ENCODE measurements around the gene AFG3L2.

The AFG3L2 gene

GRCh38 chr18:12318334-12318697 is 58.7 kb downstream of the AFG3L2 start:
- no peak for DNase-seq

DNA sequence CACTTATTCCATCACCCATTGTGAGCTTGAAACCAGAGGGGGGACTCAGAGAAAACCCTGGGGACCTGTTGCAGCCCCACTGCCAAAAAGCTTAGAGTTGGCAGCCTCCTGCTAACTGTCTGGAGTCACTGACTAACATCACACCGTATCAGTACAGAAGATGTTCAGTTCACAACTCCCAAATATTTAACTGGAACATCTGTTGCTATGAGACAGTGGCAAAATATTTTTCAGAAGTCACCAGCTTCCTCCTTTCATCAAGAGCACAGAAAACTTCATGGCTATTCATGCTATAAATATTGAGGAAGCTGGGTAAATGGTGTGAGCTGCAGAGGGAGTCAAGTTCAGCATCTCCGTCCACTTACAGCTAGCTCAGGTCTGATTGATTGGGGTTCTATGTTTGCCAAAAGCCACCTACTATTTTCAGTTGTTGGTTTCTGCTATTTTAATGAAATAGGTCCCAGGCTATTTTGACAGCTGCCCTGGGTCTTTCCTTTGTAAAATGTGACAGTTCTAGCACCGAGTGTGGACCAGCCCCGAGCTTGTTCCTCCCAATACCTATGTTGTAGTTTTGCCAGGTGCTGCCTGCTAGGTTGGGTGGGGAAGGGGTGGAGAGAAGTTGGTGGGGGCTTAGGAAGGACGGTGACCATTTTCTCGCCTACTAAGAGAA is 59.2 kb downstream of the AFG3L2 start:
- no peak for DNase-seq

GRCh38 chr18:12315911-12316310 is 61.1 kb downstream of the AFG3L2 start:
- DNase-seq = no peak

DNA sequence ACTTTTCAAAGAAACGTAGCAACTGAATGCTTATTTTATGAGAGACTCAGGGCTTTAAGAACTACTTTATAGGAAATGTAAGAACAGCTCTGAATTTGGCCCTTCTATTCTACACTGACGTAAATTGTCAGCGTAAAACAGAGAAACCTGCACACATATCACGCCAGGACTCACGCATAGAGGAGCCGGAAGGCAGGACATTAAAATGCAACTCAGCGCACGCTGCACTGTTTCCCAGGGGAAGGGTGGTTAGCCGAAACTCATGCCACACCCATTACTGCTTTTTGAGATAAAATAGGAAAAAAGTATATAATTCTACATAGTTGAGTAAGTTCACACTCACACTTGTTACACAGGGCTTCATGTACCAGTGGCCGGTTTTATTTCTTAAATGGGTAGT is 61.5 kb downstream of the AFG3L2 start:
- DNase-seq = no peak

- DNase-seq = no peak
These were observed 62.3 kb downstream of the AFG3L2 start for GRCh38 chr18:12314591-12315305.

DNA sequence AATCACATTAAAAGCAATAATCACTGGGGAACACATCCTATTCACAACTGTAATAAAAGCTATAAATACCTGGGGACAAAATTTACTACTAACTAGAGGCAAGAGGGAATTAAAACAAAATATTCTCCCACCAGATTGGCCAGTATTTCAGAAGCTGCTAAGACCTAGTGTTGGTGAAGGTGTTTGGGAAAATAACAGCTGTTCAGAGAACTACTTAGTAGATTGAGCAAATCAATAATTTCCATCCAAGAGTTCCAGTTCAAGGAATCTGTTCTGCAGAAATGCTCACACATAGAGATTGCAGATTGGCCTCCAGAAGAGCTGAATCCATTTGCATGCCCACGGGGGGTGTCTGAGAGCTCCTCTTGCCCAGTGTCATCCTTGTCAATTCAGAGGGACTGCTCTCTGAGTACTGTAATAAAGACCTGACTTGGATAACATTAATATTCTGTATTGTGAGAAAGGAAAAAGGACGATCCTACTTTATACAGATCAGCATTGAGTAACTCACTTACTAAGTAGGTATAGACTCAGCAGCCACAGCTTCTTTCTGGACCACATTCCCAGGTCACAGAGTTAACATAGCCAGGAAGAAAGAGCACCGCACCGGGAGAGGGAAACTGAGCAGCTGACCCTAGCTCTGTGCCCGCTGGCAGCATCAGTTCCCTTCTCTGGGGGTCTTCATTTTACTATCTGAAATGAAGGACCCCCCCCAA is 63.3 kb downstream of the AFG3L2 start:
- DNase-seq = no peak

- no peak for DNase-seq
These were observed 64.1 kb downstream of the AFG3L2 start for GRCh38 chr18:12312976-12313375.

DNA sequence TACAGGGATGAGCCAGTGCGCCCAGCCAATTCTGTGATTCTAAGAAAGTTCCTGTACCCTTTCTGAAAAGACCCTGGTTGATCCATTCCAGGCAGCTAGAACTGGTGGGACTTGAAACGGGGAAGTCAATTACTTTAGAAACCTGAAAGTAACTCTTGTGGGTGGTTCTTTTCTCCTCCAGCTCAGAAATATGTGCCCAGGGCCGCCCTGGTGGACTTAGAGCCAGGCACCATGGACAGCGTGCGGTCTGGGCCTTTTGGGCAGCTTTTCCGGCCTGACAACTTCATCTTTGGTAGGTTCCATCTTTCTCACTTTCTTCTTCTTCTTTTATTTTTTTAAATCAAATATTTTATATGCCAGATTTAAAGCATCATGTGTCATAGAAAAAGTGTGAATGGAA is 66.3 kb downstream of the AFG3L2 start:
- DNase-seq = no peak

DNA sequence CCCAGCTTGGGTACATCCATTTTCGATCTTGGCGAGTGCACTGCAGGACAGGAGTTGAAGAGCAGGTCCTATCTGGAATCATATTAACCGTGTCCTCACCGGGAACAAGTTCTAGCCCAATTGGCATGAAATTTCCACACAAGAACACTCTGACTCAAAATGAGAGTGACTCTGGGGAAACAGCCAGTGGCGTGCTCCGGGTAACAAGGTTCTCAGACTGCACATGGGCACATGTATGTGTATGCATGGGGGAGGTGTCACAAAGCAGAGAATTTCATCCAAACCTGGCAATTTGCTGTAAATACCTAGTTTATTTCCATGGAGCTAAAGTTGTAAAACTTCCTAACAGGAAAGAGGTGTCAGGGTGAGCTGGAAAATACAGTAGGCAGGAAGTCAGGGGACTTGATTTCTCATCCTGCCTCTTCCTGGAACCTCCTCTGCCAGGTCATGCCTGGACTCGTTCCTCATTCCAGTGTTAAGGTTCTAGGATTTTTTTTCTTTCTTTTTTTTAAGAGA is 67.3 kb downstream of the AFG3L2 start:
- no peak for DNase-seq

GRCh38 chr18:12308386-12309100 is 68.5 kb downstream of the AFG3L2 start:
- DNase-seq = peak in 1 of 2 experiments; percentile 4

GRCh38 chr18:12307701-12308385 is 69.2 kb downstream of the AFG3L2 start, which contains the start of gene TUBB6:
Gene TUBB6, plus strand, starts transcription at chr18:12308241. Its CDS starts 52 bp downstream, at chr18:12308293.
- peak in 1 of 2 experiments; percentile 57 for DNase-seq

GRCh38 chr18:12306752-12307700 is 70.0 kb downstream of the AFG3L2 start:
- DNase-seq = no peak

- DNase-seq = no peak
These were observed 70.9 kb downstream of the AFG3L2 start for GRCh38 chr18:12305930-12306629.

DNA sequence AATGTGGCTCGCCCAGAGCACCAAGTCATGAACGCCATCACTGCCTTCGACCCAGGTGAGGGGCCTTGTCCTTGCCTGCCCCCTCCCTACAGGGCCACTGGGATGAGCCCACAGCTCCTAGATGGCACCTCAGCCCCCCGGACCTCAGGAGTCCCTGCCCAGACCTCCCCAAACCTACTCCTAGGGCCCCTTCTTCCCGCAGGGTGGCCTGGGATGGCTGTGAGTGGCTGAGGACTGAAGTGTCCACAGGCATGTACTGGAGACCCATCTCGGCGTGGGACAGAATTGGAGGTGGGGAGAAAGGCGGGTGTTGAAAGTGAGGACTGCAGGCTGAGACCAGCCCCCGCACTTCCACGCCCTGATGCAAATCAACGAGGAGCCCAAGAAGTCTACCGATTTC is 71.8 kb downstream of the AFG3L2 start:
- no peak for DNase-seq

DNA sequence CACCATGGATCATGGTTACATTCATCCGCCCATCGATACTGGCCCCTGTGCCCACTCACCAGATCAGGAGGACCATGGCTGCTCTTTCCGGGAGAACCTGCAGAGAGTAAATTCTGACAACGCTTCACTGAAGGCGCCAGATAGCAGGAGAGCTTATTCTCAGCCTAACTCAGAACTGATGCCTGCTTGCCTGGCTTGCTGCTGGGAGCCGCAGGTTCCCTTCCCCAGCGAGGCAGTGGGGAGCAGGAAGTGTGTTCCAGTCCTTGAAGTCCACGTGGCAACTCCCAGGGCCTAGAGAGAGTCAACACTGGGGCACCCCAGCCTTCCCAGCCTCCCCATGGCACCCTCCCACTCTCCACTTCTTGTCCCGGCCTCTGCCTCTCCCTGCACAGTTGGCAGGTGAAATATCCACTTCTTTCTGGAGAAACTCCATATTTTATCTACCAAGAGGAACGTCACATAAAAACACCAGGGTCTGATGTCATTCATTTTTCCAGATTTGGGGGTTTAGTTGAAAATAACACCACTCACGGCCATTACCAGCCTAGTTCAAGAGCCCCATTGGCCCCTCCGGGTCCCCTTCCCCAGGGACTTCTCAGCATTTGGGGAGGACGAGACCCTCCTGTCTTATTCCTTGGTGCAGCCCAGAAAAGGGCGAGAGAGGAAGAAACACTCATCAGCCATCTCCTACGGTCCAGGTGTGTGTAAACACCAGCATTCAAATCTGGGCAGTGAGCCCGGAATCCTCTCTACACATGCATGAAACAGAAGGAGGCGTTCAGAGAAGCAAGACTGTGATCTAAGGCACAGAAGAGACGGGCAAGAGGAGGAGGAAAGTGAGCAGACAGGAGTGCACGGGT is 72.4 kb downstream of the AFG3L2 start:
- no peak for DNase-seq

DNA sequence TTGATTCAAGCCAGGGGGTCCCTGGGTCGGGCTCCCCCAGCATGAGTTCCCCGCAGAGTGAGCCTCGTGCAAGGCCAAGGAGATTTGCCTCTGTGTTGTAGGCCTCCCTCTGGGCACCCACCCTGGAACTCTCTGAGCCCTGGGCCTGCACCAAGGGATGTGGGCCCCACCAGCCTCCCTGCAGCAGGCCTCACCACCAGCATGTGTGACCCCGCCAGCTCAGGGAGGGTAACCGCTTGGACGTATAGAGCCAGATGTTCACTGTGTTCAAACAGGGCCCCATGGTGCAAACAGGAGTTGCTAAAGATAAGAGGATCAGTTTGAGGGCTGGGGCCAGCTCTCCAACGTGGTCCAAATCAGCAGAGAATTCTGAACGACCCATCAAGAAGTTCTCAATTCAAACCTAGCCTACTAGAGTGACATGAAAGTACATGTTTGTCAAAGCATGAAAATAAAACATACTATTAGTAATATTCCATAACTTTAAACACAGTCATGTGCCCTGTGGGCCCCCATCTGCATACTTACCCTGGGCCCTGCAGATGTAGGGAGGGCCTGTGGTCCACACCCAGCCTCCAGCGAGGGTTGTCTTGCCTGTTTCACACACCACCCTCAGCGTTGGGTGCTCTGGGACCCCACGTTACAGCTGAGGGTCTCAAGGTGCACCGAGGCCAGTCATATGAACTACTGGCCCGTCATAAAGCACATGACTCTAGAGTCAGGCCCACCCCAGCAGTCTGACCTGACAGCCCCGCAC is 74.5 kb downstream of the AFG3L2 start:
- no peak for DNase-seq

GRCh38 chr18:12301263-12302005 is 75.6 kb downstream of the AFG3L2 start:
- DNase-seq = no peak

GRCh38 chr18:12299862-12300261 is 77.2 kb downstream of the AFG3L2 start:
- no peak for DNase-seq

All from NCI-H1930 (cell line).